ENCODE measurements around the gene CACNA1A. TPM values are rescaled to one million over a fixed set of nuclear protein-coding genes. Genes with fewer than 3 reads are reported as not detected.
A peak's percentile ranks its signal among the peaks of the same experiment; 100 is the strongest.
"Not testable (repeated sequence)": the region's sequence is repeated elsewhere in the genome, so short reads cannot be mapped to it uniquely, and the experiment has no call there.

Gene CACNA1A
- polyA plus RNA-seq, 3 donors = 2.0 to 2.9 (median 2.1) TPM

GRCh38 chr19:13206587-13206986 is 299.7 kb downstream of the CACNA1A start:
- no peak for DNase-seq

- not testable (repeated sequence) for DNase-seq
Observed at GRCh38 chr19:13202112-13202511, 304.2 kb downstream of the CACNA1A start.

- no peak for DNase-seq
Observed at GRCh38 chr19:13198634-13199033, 307.6 kb downstream of the CACNA1A start.

GRCh38 chr19:13195678-13196077 is 310.6 kb downstream of the CACNA1A start:
- DNase-seq = no peak

- no peak for DNase-seq
Observed at GRCh38 chr19:13190781-13191540, 315.3 kb downstream of the CACNA1A start.

GRCh38 chr19:13189600-13189999 is 316.7 kb downstream of the CACNA1A start:
- DNase-seq = no peak

GRCh38 chr19:13187419-13187818 is 318.9 kb downstream of the CACNA1A start:
- no peak for DNase-seq

- not testable (repeated sequence) for DNase-seq
Observed at GRCh38 chr19:13186688-13187087, 319.6 kb downstream of the CACNA1A start.

GRCh38 chr19:13185763-13186657 is 320.3 kb downstream of the CACNA1A start:
- DNase-seq = not testable (repeated sequence)

- DNase-seq = not testable (repeated sequence)
Observed at GRCh38 chr19:13184926-13185325, 321.4 kb downstream of the CACNA1A start.

- peak; percentile 64 for DNase-seq
Observed at GRCh38 chr19:13181747-13182388, 324.4 kb downstream of the CACNA1A start.

- not testable (repeated sequence) for DNase-seq
Observed at GRCh38 chr19:13178291-13178690, 328.0 kb downstream of the CACNA1A start.

GRCh38 chr19:13177584-13177983 is 328.7 kb downstream of the CACNA1A start:
- not testable (repeated sequence) for DNase-seq

- no peak for DNase-seq
Observed at GRCh38 chr19:13176345-13176744, 329.9 kb downstream of the CACNA1A start.

GRCh38 chr19:13173139-13173737 is 333.0 kb downstream of the CACNA1A start:
- DNase-seq = no peak

GRCh38 chr19:13172346-13173138 is 333.7 kb downstream of the CACNA1A start:
- no peak for DNase-seq

GRCh38 chr19:13171146-13171545 is 335.1 kb downstream of the CACNA1A start:
- no peak for DNase-seq

- no peak for DNase-seq
Observed at GRCh38 chr19:13169769-13170168, 336.5 kb downstream of the CACNA1A start.

- not testable (repeated sequence) for DNase-seq
Observed at GRCh38 chr19:13166151-13166550, 340.1 kb downstream of the CACNA1A start.

GRCh38 chr19:13165162-13165997 is 340.9 kb downstream of the CACNA1A start:
- DNase-seq = peak; percentile 29
